Neuron (in vitro differentiated cells): ENCODE data around the gene SNX30.
A peak's percentile ranks its signal among the peaks of the same experiment; 100 is the strongest.
"Not testable (repeated sequence)": the region's sequence is repeated elsewhere in the genome, so short reads cannot be mapped to it uniquely, and the experiment has no call there.

Experiments
- H2AFZ ChIP-seq: one replicate; pipeline ENCODE4 v1.6.1; 2013; ENCODE audit warnings: low read depth, mild to moderate bottlenecking, inconsistent platforms, low read length, moderate library complexity
- H3K27me3 ChIP-seq: one replicate; pipeline ENCODE4 v1.6.1; 2013; ENCODE audit warnings: low read length; ENCODE audit not compliant: insufficient read depth
- H3K36me3 ChIP-seq: one replicate; pipeline ENCODE4 v1.6.1; 2013; ENCODE audit warnings: low read length; ENCODE audit not compliant: insufficient read depth
- H3K4me1 ChIP-seq: one replicate; pipeline ENCODE4 v1.6.1; 2013; ENCODE audit warnings: low read length; ENCODE audit not compliant: insufficient read depth
- H3K4me3 ChIP-seq: 2 replicates; pipeline ENCODE4 v1.5.1; 2013; ENCODE audit warnings: mild to moderate bottlenecking, low read length, moderate library complexity
- H3K9me3 ChIP-seq: one replicate; pipeline ENCODE4 v1.6.1; 2013; ENCODE audit warnings: low read length

Gene SNX30

DNA sequence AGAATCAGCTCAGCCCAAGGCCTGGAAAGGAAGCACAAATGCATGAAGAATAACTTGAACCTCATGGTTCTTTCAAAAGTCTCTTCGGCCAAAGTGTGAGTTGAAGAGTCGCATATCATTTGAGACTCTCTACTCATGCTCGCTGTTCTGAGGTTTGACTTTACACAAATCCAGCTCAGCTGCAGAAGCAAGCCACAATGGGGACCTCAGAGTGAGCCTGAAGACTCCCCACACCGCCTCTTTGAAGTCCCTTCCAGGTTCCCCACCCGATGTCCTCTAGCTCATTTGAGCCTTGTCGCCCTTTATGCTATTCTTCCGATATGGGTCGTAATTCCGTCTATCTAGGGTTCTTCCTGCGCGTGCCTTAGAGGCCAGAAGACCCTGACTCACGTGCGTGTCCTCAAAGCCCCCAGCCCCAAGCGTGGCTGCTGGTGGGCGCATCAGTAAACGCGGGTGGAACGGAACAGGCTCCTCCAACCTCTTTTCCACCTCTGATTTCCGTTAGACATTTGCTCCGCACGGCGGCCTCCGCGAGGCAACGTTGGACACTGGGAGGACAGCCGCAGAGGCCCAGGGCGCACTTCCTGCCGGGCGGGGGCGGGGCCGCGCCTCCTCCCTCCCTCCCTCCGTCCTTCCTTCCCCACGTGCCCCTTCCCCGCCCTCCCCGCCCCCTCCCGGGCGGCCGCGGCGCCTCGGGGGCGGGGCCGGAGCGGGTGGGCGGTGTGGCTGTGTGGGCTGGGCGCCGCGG, at the start of gene SNX30:
Gene SNX30 (plus strand): TSS at position 745 of the 748 bp plus-strand sequence. CDS start 242 bp downstream, outside the sequence.
- H3K9me3 ChIP-seq, result no peaks in the 10 kb centered on the region
- H3K27me3 ChIP-seq, result no peaks in the 10 kb centered on the region
- peak within 1 kb of the TSS; percentile 67 for H3K4me3 ChIP-seq
- H3K36me3 ChIP-seq, result peaks cover 4% of the 10 kb centered on the region
- H2AFZ ChIP-seq, result peak within 1 kb of the TSS; percentile 44
- H3K4me1 ChIP-seq, result peaks cover 19% of the 10 kb centered on the region

DNA sequence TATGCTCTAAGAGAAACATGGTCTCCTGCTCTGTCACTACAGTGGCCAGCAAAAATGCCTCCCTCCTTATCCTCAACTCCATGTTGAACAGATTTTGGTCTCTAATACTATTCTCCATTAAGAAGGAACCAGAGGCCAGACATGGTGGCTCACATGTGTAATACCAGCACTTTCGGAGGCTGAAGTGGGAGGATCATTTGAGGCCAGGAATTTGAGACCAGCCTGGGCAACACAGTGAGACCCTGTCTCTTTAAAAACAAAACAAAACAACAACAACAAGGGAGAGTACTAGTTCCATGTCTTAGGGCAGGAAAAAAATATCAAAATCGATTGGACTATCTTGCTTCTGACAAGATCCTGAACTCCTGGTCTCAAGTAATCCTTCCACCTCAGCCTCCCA, 47.3 kb upstream of the SNX30 start:
- H3K9me3 ChIP-seq, result no peaks in the 10 kb centered on the region
- no peaks in the 10 kb centered on the region for H3K4me1 ChIP-seq
- peaks cover 20% of the 10 kb centered on the region for H3K36me3 ChIP-seq

DNA sequence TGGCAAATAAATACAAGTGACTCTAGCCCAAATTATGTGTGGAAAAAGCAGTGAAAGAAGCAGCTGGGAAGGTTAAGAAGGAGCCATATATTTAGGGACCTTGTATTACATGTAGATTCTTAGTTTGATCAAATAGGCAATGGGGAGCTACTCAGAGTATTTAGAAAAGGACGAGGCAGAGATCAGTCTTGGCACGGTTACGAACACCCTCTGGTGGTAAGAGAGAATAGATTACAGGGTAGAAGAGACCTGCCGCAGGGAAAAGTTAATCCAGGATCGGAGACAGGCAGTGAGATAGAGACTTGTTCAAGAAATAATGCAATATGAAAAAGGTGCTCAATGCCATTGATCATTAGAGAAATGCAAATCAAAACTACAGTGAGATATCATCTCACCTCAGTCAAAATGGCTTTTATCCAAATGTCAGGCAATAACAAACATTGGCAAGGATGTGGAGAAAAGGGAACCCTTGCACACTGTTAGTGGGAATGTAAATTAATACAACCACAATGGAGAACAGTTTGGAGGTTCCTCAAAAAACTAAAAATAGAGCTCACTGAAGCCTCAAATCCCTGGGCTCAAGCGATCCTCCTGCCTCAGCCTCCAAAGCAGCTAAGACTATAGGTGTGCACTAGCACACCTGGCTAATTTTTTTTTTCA, 44.7 kb upstream of the SNX30 start:
- Histone ChIP-seq H3K36me3 (peaks cover 14% of the 10 kb centered on the region), H3K4me3 (no peak overlapping the region), H3K9me3 (no peaks in the 10 kb centered on the region), H3K4me1 (peaks cover 2% of the 10 kb centered on the region), H3K27me3 (no peaks in the 10 kb centered on the region), H2AFZ (no peak overlapping the region)

More for the DNA sequence above, 47.3 kb upstream of the SNX30 start:
- Histone ChIP-seq H2AFZ (no peak overlapping the region), H3K27me3 (no peaks in the 10 kb centered on the region), H3K4me3 (no peak overlapping the region)

DNA sequence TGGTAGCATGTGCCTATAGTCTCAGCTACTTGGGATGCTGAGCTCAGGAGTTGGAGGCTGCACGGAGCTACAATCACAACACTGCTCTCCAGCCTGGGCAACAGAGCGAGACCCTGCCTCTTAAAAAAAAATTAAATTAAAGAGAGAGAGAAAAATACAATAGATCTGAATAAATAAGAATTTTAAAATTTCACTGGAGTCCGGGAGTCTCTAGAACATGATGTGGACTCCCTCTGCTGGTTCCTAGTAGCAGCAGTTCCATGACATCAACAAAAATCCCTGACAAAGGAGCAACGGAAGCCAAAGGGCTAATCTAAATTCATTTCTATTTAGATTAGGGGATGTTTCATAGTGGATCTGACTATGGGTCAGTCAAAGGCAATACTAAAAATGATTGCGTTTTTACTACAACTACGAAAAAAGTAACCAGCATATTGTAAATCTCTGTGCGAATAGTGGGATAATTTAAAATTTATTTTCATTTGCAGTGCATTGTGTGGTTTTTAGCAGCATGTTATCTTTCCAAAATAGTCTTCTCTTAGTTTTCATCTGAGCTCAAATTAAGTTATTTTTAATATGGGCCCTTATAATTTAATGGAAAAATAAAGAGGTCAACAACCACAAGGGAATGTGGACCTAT, 39.4 kb upstream of the SNX30 start:
- Histone ChIP-seq H3K36me3 (peaks cover 20% of the 10 kb centered on the region), H2AFZ (no peak overlapping the region), H3K4me3 (no peak overlapping the region), H3K9me3 (peaks cover 2% of the 10 kb centered on the region), H3K27me3 (no peaks in the 10 kb centered on the region), H3K4me1 (peaks cover 4% of the 10 kb centered on the region)

DNA sequence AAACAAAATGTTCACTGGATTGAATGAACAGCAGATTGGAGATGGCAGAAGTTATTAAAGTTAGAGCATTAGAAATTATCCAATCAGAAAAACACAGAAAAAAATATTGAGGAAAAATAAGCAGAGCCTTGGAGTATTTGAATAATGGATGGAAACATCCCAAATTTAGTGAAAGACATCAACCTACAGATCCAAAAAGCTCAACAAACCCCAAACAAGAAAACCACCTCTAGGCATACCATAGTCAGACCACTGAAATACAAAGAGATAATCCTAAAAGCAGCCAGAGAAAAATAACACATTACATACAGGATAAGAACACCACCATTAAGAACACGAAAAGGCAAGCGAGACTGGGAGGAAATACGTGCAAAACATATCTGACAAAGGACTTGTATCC, 37.9 kb upstream of the SNX30 start:
- Histone ChIP-seq H3K4me3 (no peak overlapping the region), H3K36me3 (peaks cover 22% of the 10 kb centered on the region), H3K4me1 (peaks cover 4% of the 10 kb centered on the region), H2AFZ (no peak overlapping the region), H3K27me3 (no peaks in the 10 kb centered on the region), H3K9me3 (peaks cover 2% of the 10 kb centered on the region)

- no peaks in the 10 kb centered on the region for H3K4me1 ChIP-seq
- H2AFZ ChIP-seq, result peak within 1 kb of the TSS; percentile 47
- H3K9me3 ChIP-seq, result peaks cover 1% of the 10 kb centered on the region
- peak within 1 kb of the TSS; percentile 91 for H3K4me3 ChIP-seq
- H3K27me3 ChIP-seq, result no peaks in the 10 kb centered on the region
- peaks cover 14% of the 10 kb centered on the region for H3K36me3 ChIP-seq
These were observed 32.8 kb upstream of the SNX30 start, which contains the start of gene INIP for GRCh38 chr9:112717661-112718331. TSS of gene INIP (minus strand) at chr9:112718117. CDS start at chr9:112716485, 1,632 bp downstream.

DNA sequence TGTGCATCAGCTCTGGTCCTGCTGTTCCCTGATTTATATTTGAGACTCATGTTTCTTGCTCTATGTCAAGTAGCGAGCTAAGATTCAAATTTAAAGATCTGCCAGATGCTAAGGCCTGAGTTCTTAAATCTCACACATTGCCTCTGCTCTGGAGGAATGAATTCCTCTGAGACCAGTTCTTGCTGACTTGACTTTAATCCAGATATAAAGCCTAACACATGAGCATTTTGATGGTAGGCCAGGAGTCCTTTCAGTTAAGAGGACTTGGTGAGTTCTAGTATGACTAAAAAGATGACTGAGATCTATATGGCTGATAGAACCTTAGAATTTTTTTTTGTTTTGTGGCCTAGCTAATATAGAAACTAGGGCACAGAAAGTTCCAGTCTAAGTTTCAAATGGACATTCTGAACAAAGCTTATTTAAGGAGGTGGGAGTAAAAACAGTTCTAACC, 31.3 kb upstream of the SNX30 start:
- no peaks in the 10 kb centered on the region for H3K4me1 ChIP-seq
- no peak overlapping the region for H3K4me3 ChIP-seq
- no peaks in the 10 kb centered on the region for H3K27me3 ChIP-seq
- peaks cover 10% of the 10 kb centered on the region for H3K36me3 ChIP-seq
- H3K9me3 ChIP-seq, result no peaks in the 10 kb centered on the region
- H2AFZ ChIP-seq, result no peak overlapping the region

DNA sequence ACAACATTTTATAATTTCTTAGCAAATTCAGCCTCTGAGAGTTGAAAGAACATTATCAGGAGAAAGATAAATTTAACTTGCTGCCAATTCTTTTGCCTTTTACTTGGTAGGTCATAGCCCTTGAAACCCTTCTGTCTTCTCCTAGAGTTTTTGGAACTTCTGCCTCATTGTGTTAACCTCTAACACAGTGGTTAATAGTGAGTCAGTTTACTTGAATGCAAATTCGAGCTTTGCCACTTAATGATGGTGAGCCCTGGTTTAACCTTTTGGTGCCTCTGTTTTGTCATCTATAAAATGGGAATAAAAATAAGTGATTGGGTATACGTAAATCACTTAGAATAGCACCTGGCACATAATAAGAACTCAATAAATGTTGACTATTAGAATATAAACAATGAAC, 30.9 kb upstream of the SNX30 start:
- no peaks in the 10 kb centered on the region for H3K4me1 ChIP-seq
- no peaks in the 10 kb centered on the region for H3K9me3 ChIP-seq
- H3K36me3 ChIP-seq, result peaks cover 9% of the 10 kb centered on the region
- H3K27me3 ChIP-seq, result no peaks in the 10 kb centered on the region
- no peak overlapping the region for H3K4me3 ChIP-seq
- H2AFZ ChIP-seq, result no peak overlapping the region

DNA sequence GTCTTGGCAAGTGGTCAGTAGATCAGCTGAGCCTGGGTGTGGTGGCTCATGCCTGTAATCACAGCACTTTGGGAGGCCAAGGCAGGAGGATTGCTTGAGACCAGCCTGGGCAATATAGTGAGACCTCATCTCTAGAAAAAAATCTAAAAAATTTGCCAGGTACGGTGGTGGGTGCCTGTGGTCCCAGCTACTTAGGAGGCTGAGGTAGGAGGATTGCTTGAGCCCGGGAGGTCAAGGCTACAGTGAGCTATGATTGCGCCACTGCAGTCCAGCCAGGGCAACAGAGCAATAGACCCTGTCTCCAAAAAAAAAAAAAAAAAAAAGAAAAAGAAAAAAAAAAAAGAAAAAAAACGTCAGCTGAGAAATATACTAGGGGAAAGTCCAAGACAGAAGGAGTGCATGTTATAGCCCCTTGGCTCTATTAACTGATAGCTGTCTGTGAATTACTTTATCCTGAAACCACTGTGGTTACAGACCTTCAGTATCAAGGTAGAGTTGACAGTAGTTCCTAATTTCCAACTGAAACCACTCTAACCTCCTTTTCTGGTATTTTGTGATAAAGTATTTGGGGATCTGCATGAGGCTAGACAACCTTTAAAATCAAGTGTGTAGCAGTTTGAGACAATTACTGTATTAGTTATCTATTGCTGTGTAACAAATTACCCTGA, 30.3 kb upstream of the SNX30 start:
- H2AFZ ChIP-seq, result no peak overlapping the region
- H3K4me3 ChIP-seq, result no peak overlapping the region
- no peaks in the 10 kb centered on the region for H3K4me1 ChIP-seq
- H3K36me3 ChIP-seq, result peaks cover 4% of the 10 kb centered on the region
- no peaks in the 10 kb centered on the region for H3K9me3 ChIP-seq
- H3K27me3 ChIP-seq, result no peaks in the 10 kb centered on the region

DNA sequence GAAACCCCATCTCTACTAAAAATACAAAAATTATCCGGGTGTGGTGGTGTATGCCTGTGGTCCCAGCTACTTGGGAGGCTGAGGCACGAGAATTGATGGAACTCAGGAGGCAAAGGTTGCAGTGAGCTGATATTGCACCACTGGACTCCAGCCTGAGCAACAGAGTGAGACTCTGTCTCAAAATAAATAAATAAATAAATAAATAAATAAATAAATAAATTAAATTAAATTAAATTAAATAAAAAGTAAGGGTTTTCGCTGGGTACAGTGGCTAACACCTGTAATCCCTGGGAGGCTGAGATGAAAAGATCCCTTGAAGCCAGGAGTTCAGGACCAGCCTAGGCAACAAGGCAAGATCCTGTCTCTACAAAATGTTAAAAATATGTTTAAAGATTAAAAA, 27.8 kb upstream of the SNX30 start:
- not testable (repeated sequence) for H3K27me3 ChIP-seq, H2AFZ ChIP-seq, H3K9me3 ChIP-seq, H3K36me3 ChIP-seq, H3K4me3 ChIP-seq, H3K4me1 ChIP-seq

GRCh38 chr9:112725961-112726360, 24.6 kb upstream of the SNX30 start:
- H3K27me3 ChIP-seq, result no peaks in the 10 kb centered on the region
- H3K4me3 ChIP-seq, result no peak overlapping the region
- no peaks in the 10 kb centered on the region for H3K4me1 ChIP-seq
- no peaks in the 10 kb centered on the region for H3K36me3 ChIP-seq
- no peaks in the 10 kb centered on the region for H3K9me3 ChIP-seq
- no peak overlapping the region for H2AFZ ChIP-seq

GRCh38 chr9:112726428-112726827, 24.1 kb upstream of the SNX30 start:
- H2AFZ ChIP-seq, result no peak overlapping the region
- no peaks in the 10 kb centered on the region for H3K36me3 ChIP-seq
- no peaks in the 10 kb centered on the region for H3K4me1 ChIP-seq
- no peaks in the 10 kb centered on the region for H3K9me3 ChIP-seq
- no peak overlapping the region for H3K4me3 ChIP-seq
- H3K27me3 ChIP-seq, result no peaks in the 10 kb centered on the region
